SU-DHL-6 (cell line): ENCODE measurements around the gene FKBP5.

ENCODE experiments used
- CTCF ChIP-seq: fragments of 200-600 bp; sonication (generic); IDR thresholded peaks from one replicate; pipeline ENCODE4 v1.5.1; 2017; ENCODE audit warnings: antibody characterized with exemption, mild to moderate bottlenecking, low read length, moderate library complexity; ENCODE audit not compliant: insufficient read depth, poor library complexity, severe bottlenecking
- EZH2phosphoT487 ChIP-seq: fragments of 200-600 bp; sonication (generic), shearing (Covaris generic); conservative IDR thresholded peaks from 2 replicates; pipeline ENCODE4 v1.6.1; 2018; ENCODE audit warnings: mild to moderate bottlenecking, antibody characterized with exemption, low read length, moderate library complexity, mixed read lengths

- TF ChIP-seq CTCF: no peak
- TF ChIP-seq EZH2phosphoT487: no peak
Measured at GRCh38 chr6:35582315-35582714, 106.4 kb downstream of the FKBP5 start.
